Measurements from ENCODE around the gene SWSAP1.

DNA sequence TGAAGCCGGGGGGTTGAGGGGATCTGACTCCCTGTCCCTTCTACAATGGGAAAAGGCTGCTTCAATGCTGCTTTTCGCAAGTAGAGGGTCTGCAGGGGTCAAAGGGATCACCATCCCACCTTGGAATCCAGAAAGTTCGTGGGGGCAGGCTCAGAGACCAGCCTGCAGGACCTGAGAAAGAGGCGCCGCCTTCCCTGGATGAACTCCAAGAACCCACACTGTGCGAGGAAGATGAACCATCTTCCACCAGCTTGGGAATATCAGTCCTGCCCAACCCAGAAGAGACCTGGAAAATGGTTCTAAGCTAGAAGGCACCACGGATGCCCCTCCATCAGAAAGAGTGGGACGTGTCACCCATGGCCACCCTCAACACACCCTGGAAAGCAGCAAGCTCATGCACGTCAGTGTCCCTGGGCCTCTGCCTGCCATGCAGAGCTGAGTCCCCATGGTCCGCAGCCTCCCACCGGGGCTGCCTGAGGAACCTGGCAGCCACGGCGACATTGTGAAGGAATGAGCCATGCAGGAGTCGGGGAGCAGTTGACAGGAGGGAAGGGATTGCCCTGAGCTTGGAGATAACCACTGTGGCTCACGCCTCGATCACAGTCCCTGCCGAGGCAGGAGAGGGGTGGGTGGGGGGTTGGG lies 49.6 kb upstream of the SWSAP1 start:
- TF ChIP-seq CTCF (IDR thresholded peaks at IDR 0.05) (no peak), POLR2AphosphoS5 (IDR thresholded peaks at IDR 0.05) (no peak)

Measured in stomach (tissue), 4 donors.